Loucy (cell line): ENCODE results near the gene RUVBL2.

Experiments used
- H2AFZ ChIP-seq: fragments of 200-600 bp; sonication (generic); 2 replicates; pipeline ENCODE4 v1.6.0; 2016; ENCODE audit warnings: antibody characterized with exemption, mild to moderate bottlenecking, low read length, moderate library complexity
- H3F3A ChIP-seq: fragments of 200-600 bp; 2 replicates; pipeline ENCODE4 v1.6.0; 2016; ENCODE audit warnings: antibody characterized with exemption, low read depth, mild to moderate bottlenecking
- H3K27me3 ChIP-seq: fragments of 200-600 bp; sonication (generic); 2 replicates; pipeline ENCODE4 v1.6.1; 2014; ENCODE audit warnings: low read length, mild to moderate bottlenecking; ENCODE audit not compliant: insufficient read depth, poor library complexity, severe bottlenecking
- H3K36me3 ChIP-seq: fragments of 200-600 bp; sonication (generic); 2 replicates; pipeline ENCODE4 v1.6.1; 2016; ENCODE audit warnings: low read length; ENCODE audit not compliant: insufficient read depth
- H3K4me1 ChIP-seq: fragments of 200-600 bp; sonication (generic); 2 replicates; pipeline ENCODE4 v1.5.1; 2014; ENCODE audit warnings: low read length, mild to moderate bottlenecking; ENCODE audit not compliant: insufficient read depth, poor library complexity, severe bottlenecking
- H3K4me2 ChIP-seq: fragments of 200-600 bp; sonication (generic); 2 replicates; pipeline ENCODE4 v1.6.0; 2014; ENCODE audit warnings: antibody characterized with exemption, low read length, low read depth, mild to moderate bottlenecking; ENCODE audit not compliant: poor library complexity, severe bottlenecking
- H3K4me3 ChIP-seq: fragments of 200-600 bp; sonication (generic); 2 replicates; pipeline ENCODE4 v1.5.1; 2014; ENCODE audit warnings: low read length, mild to moderate bottlenecking, mixed read lengths; ENCODE audit not compliant: poor library complexity, severe bottlenecking
- H3K79me2 ChIP-seq: fragments of 200-600 bp; sonication (generic); 2 replicates; pipeline ENCODE4 v1.6.1; 2014; ENCODE audit warnings: low read length; ENCODE audit not compliant: insufficient read depth
- H3K9ac ChIP-seq: fragments of 200-600 bp; sonication (generic); 2 replicates; pipeline ENCODE4 v1.6.0; 2014; ENCODE audit warnings: mild to moderate bottlenecking, low read depth, low read length, moderate library complexity; ENCODE audit not compliant: poor library complexity, severe bottlenecking
- H3K9me2 ChIP-seq: fragments of 200-600 bp; sonication (generic); replicated peaks from 2 replicates; pipeline ENCODE4 v1.6.1; 2016; ENCODE audit warnings: low read depth, low read length, mixed read lengths
- H3K9me3 ChIP-seq: fragments of 200-600 bp; sonication (generic); 2 replicates; pipeline ENCODE4 v1.6.1; 2014; ENCODE audit warnings: mild to moderate bottlenecking, antibody characterized with exemption, low read length, low read depth; ENCODE audit not compliant: insufficient read depth
- H4K20me1 ChIP-seq: fragments of 200-600 bp; sonication (generic); 2 replicates; pipeline ENCODE4 v1.6.0; 2014; ENCODE audit warnings: antibody characterized with exemption, low read length, mild to moderate bottlenecking; ENCODE audit not compliant: insufficient read depth, poor library complexity, severe bottlenecking
- EZH2phosphoT487 ChIP-seq: fragments of 200-600 bp; IDR thresholded peaks from 2 replicates; pipeline ENCODE4 v1.6.1; 2018; ENCODE audit warnings: antibody characterized with exemption, mild to moderate bottlenecking, moderate library complexity, borderline replicate concordance
- TF ChIP-seq, protein P1 (sequence below): fragments of 200-600 bp; sonication (generic); conservative IDR thresholded peaks from 2 replicates; pipeline ENCODE4 v1.5.1; 2014; ENCODE audit warnings: mild to moderate bottlenecking, antibody characterized with exemption, low read length

RUVBL2 gene

GRCh38 chr19:48993175-48994034 is at the start of gene RUVBL2, which contains the start of gene GYS1:
RUVBL2 (plus strand) TSS chr19:48993887; CDS start chr19:48993912, 25 bp downstream.
GYS1 (minus strand) TSS chr19:48993309; CDS start chr19:48993112, 197 bp downstream.
- peaks cover 18% of the 10 kb centered on the region for H3K4me1 ChIP-seq
- H3K4me3 ChIP-seq, result peak within 1 kb of the TSS; percentile 89
- peaks cover 77% of the 10 kb centered on the region for H3K79me2 ChIP-seq
- no peaks in the 10 kb centered on the region for H3K9me2 ChIP-seq
- H3K36me3 ChIP-seq, result no peaks in the 10 kb centered on the region; the same call in 1 of the 2 replicates
- peak within 1 kb of the TSS; percentile 97 for H3K9ac ChIP-seq
- H3K4me2 ChIP-seq, result peak within 1 kb of the TSS; percentile 87
- H3K9me3 ChIP-seq, result no peaks in the 10 kb centered on the region
- peak within 1 kb of the TSS; percentile 90 for H2AFZ ChIP-seq
- H3K27me3 ChIP-seq, result no peaks in the 10 kb centered on the region
- H4K20me1 ChIP-seq, result peaks cover 27% of the 10 kb centered on the region
- H3F3A ChIP-seq, result no peaks in the 10 kb centered on the region
- TF ChIP-seq, protein P1, sequence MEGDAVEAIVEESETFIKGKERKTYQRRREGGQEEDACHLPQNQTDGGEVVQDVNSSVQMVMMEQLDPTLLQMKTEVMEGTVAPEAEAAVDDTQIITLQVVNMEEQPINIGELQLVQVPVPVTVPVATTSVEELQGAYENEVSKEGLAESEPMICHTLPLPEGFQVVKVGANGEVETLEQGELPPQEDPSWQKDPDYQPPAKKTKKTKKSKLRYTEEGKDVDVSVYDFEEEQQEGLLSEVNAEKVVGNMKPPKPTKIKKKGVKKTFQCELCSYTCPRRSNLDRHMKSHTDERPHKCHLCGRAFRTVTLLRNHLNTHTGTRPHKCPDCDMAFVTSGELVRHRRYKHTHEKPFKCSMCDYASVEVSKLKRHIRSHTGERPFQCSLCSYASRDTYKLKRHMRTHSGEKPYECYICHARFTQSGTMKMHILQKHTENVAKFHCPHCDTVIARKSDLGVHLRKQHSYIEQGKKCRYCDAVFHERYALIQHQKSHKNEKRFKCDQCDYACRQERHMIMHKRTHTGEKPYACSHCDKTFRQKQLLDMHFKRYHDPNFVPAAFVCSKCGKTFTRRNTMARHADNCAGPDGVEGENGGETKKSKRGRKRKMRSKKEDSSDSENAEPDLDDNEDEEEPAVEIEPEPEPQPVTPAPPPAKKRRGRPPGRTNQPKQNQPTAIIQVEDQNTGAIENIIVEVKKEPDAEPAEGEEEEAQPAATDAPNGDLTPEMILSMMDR, result peak; percentile 79
- TF ChIP-seq EZH2phosphoT487, result no peak

GRCh38 chr19:48945415-48945814 is 48.3 kb upstream of the RUVBL2 start:
- Histone ChIP-seq H3K4me1 (no peaks in the 10 kb centered on the region), H3K9me2 (no peaks in the 10 kb centered on the region), H3K79me2 (no peaks in the 10 kb centered on the region), H2AFZ (no peak overlapping the region), H3K4me3 (no peak overlapping the region), H3K4me2 (no peak overlapping the region), H3K36me3 (no peaks in the 10 kb centered on the region), H3F3A (no peaks in the 10 kb centered on the region), H4K20me1 (no peaks in the 10 kb centered on the region), H3K9ac (no peak overlapping the region), H3K9me3 (0 out of 2 replicates have a peak, but pooled peaks cover 10% of the 10 kb centered on the region), H3K27me3 (no peaks in the 10 kb centered on the region)
- TF ChIP-seq EZH2phosphoT487, result no peak

GRCh38 chr19:48945817-48946216 is 47.9 kb upstream of the RUVBL2 start:
- Histone ChIP-seq H3K36me3 (no peaks in the 10 kb centered on the region), H2AFZ (no peak overlapping the region), H3K9me3 (0 out of 2 replicates have a peak, but pooled peaks cover 10% of the 10 kb centered on the region), H3K9ac (no peak overlapping the region), H4K20me1 (no peaks in the 10 kb centered on the region), H3K9me2 (no peaks in the 10 kb centered on the region), H3K4me2 (no peak overlapping the region), H3K4me1 (no peaks in the 10 kb centered on the region), H3F3A (no peaks in the 10 kb centered on the region), H3K4me3 (no peak overlapping the region), H3K79me2 (no peaks in the 10 kb centered on the region), H3K27me3 (no peaks in the 10 kb centered on the region)
- TF ChIP-seq, protein P1, result no peak
- no peak for TF ChIP-seq EZH2phosphoT487
